Mucosa of gallbladder (tissue), 1 donor: Measurements from ENCODE around the gene ISCU. TPM values are rescaled to one million over a fixed set of nuclear protein-coding genes. Genes with fewer than 3 reads are reported as not detected.
"Not testable (repeated sequence)": the region's sequence is repeated elsewhere in the genome, so short reads cannot be mapped to it uniquely, and the experiment has no call there.

Source experiments
- DNase-seq: peaks from one replicate; pipeline ENCODE4 v3.0.0-alpha.2; 2020; ENCODE audit warnings: low spot score
- total RNA-seq: library from RNA; stranded (reverse); gene quantifications from one replicate; pipeline ENCODE4 v1.2.1, GENCODE V29; 2021
- donor health status: DM: no; HTN: no; CAD: no.

The ISCU gene
- total RNA-seq, 1 donor from 2014 or later: 129 TPM

GRCh38 chr12:108618079-108618952 is 55.9 kb downstream of the ISCU start:
- peak; percentile 76 for DNase-seq

GRCh38 chr12:108618953-108619274 is 56.5 kb downstream of the ISCU start:
- DNase-seq: not testable (repeated sequence)

Other genes starting within 250 kb of the ISCU start
- gene CMKLR1, start 223.3 kb upstream of the ISCU start, total RNA-seq: 8.4 TPM
- gene FICD, start 47.3 kb upstream of the ISCU start, total RNA-seq: 7.6 TPM
- gene SART3, start 1.4 kb upstream of the ISCU start, total RNA-seq: 42.3 TPM
- gene TMEM119, start 35.5 kb downstream of the ISCU start, total RNA-seq: 10.6 TPM
- gene SELPLG, start 71.3 kb downstream of the ISCU start, total RNA-seq: 22.4 TPM
- gene CORO1C, start 168.9 kb downstream of the ISCU start, total RNA-seq: 194 TPM